Frontal cortex (tissue), 4 donors: ENCODE measurements around the gene CHKA. TPM values are rescaled to one million over a fixed set of nuclear protein-coding genes. Genes with fewer than 3 reads are reported as not detected.

Source experiments
- DNase-seq, 2 donors: peaks; one replicate each; pipeline ENCODE4 v3.0.0; 2012; ENCODE audit warnings: low spot score in 2 of 2
- FAIRE-seq: peaks from 2 replicates; lab custom pipeline; 2012; peaks lifted over from hg19 to GRCh38; lab: Jason Lieb, UNC
- total RNA-seq: library from RNA; depleted of rRNA; stranded (reverse); fragments of >200 nt; gene quantifications from one replicate; pipeline ENCODE4 v1.2.3, GENCODE V29; 2014
- donor health status: control.
- donor health status: control.
- donor health status: control.

CHKA gene
- total RNA-seq, 1 donor from 2014 or later: 26.1 TPM

- FAIRE-seq (no peak), DNase-seq (no peak)
Observed at GRCh38 chr11:68050371-68050841, 70.8 kb downstream of the CHKA start.

GRCh38 chr11:68049509-68050370 is 71.4 kb downstream of the CHKA start:
- DNase-seq (peak in 1 of 2 donors; percentile 31), FAIRE-seq (no peak)

- no peak for FAIRE-seq
- no peak for DNase-seq
Observed at GRCh38 chr11:68048681-68049508, 72.3 kb downstream of the CHKA start.

- DNase-seq: peak in 1 of 2 donors; percentile 55
- FAIRE-seq: no peak
Observed at GRCh38 chr11:68047437-68048290, 73.5 kb downstream of the CHKA start.

- DNase-seq (no peak), FAIRE-seq (no peak)
Observed at GRCh38 chr11:68044898-68045351, 76.3 kb downstream of the CHKA start.

GRCh38 chr11:68044145-68044813 is 76.9 kb downstream of the CHKA start:
- no peak for FAIRE-seq
- peak in 1 of 2 donors; percentile 24 for DNase-seq

- FAIRE-seq (no peak), DNase-seq (peak in 1 of 2 donors; percentile 43)
Observed at GRCh38 chr11:68043349-68044144, 77.6 kb downstream of the CHKA start.

- DNase-seq: peak in 1 of 2 donors; percentile 30
- FAIRE-seq: no peak
Observed at GRCh38 chr11:68043029-68043348, 78.2 kb downstream of the CHKA start.

- no peak for DNase-seq
- FAIRE-seq: no peak
Observed at GRCh38 chr11:68042219-68043028, 78.8 kb downstream of the CHKA start.

- DNase-seq (no peak), FAIRE-seq (no peak)
Observed at GRCh38 chr11:68041617-68042218, 79.5 kb downstream of the CHKA start.

GRCh38 chr11:68040957-68041591 is 80.1 kb downstream of the CHKA start:
- no peak for DNase-seq
- no peak for FAIRE-seq

GRCh38 chr11:68040101-68040956 is 80.9 kb downstream of the CHKA start:
- FAIRE-seq: no peak
- DNase-seq: peak; percentile 55 to 62

GRCh38 chr11:68039526-68040086 is 81.6 kb downstream of the CHKA start:
- FAIRE-seq: no peak
- no peak for DNase-seq

- DNase-seq (peak; percentile 80 to 93), FAIRE-seq (no peak)
Observed at GRCh38 chr11:68038718-68039525, 82.3 kb downstream of the CHKA start, which contains the start of gene TCIRG1. TSS of gene TCIRG1 (plus strand) at chr11:68039025. CDS start at chr11:68041272, 2,247 bp downstream.
